Measurements from ENCODE around the gene PCDHA12. TPM values are rescaled to one million over a fixed set of nuclear protein-coding genes. Genes with fewer than 3 reads are reported as not detected.
"Not testable (repeated sequence)": the region's sequence is repeated elsewhere in the genome, so short reads cannot be mapped to it uniquely, and the experiment has no call there.

Gene PCDHA12
- total and polyA plus RNA-seq, 7 donors: 0.01 to 0.06 TPM; not detected in 5

DNA sequence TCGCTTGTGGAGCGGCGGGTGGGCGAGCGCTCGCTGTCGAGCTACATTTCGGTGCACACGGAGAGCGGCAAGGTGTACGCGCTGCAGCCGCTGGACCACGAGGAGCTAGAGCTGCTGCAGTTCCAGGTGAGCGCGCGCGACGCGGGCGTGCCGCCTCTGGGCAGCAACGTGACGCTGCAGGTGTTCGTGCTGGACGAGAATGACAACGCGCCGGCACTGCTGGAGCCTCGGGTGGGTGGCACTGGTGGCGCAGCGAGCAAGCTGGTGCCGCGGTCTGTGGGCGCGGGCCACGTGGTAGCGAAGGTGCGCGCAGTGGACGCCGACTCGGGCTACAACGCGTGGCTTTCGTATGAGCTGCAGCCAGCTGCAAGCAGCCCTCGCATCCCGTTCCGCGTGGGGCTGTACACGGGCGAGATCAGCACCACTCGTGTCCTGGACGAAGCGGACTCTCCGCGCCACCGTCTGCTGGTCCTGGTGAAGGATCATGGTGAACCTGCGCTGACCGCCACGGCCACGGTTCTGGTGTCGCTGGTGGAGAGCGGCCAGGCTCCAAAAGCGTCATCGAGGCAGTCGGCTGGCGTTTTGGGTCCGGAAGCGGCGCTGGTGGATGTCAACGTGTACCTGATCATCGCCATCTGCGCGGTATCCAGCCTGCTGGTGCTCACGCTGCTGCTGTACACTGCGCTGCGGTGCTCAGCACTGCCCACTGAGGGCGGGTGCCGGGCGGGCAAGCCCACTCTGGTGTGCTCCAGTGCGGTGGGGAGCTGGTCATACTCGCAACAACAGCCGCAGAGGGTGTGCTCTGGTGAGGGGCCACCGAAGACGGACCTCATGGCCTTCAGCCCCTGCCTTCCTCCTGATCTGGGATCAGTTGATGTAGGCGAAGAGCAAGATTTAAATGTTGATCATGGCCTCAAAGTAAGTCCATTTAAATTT lies 32.0 kb upstream of the PCDHA12 start:
- TF ChIP-seq, protein P1, sequence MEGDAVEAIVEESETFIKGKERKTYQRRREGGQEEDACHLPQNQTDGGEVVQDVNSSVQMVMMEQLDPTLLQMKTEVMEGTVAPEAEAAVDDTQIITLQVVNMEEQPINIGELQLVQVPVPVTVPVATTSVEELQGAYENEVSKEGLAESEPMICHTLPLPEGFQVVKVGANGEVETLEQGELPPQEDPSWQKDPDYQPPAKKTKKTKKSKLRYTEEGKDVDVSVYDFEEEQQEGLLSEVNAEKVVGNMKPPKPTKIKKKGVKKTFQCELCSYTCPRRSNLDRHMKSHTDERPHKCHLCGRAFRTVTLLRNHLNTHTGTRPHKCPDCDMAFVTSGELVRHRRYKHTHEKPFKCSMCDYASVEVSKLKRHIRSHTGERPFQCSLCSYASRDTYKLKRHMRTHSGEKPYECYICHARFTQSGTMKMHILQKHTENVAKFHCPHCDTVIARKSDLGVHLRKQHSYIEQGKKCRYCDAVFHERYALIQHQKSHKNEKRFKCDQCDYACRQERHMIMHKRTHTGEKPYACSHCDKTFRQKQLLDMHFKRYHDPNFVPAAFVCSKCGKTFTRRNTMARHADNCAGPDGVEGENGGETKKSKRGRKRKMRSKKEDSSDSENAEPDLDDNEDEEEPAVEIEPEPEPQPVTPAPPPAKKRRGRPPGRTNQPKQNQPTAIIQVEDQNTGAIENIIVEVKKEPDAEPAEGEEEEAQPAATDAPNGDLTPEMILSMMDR (IDR thresholded peaks at IDR 0.05): no peak
- intact Hi-C loops (cut with DNase I): no loop called here
- Histone ChIP-seq H3K27ac (no peak overlapping the region), H3K27me3 (ENCODE audit: insufficient read depth in 3 of 3, low read length in 2 of 3) (peaks cover 0 to 6% (median 0%) of the 10 kb centered on the region in 3 donors), H3K9me3 (peaks cover 4% of the 10 kb centered on the region), H3K4me3 (no peak overlapping the region), H3K36me3 (ENCODE audit: insufficient read depth in 1 of 2, low read depth in 1 of 2) (no peaks in the 10 kb centered on the region), H3K4me1 (no peaks in the 10 kb centered on the region)
- DNase-seq (no peak), ATAC-seq (no peak)
- WGBS, 3 donors: 41 to 46% methylated on average over 48 to 87 of the region's 87 CpGs; no CpG with 5 or more reads in 1 of the 3 donors

DNA sequence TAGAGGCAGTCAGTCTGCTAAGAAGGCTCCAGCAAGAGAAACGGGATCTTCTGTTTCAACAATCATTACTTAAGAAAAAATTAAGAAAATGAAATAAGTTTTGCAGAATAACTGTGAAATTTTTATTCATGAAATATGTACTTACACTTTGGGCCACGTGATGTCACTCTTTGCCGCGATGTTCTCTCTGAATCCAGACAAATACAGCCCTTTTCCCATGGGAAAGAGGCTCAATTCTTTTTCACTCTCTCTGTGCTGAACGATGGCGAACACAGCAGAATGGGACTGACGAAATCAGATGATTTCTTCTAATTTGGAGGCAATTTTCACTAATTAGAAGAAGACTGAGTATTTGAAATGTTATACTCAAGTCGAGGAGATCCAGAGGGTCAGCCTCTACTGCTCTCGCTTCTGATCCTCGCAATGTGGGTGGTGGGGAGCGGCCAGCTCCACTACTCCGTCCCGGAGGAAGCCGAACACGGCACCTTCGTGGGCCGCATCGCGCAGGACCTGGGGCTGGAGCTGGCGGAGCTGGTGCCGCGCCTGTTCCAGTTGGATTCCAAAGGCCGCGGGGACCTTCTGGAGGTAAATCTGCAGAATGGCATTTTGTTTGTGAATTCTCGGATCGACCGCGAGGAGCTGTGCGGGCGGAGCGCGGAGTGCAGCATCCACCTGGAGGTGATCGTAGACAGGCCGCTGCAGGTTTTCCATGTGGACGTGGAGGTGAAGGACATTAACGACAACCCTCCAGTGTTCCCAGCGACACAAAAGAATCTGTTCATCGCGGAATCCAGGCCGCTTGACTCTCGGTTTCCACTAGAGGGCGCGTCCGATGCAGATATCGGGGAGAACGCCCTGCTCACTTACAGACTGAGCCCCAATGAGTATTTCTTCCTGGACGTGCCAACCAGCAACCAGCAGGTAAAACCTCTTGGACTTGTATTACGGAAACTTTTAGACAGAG lies 26.7 kb upstream of the PCDHA12 start, which contains the start of gene PCDHA9:
PCDHA9 (plus strand) TSS at position 244 of the 964 bp plus-strand sequence; CDS start at position 358, 114 bp downstream.
- H3K27ac ChIP-seq; DNase-seq; H3K36me3 ChIP-seq (ENCODE audit: insufficient read depth in 1 of 2, low read depth in 1 of 2); intact Hi-C loops (cut with DNase I); H3K4me1 ChIP-seq; ATAC-seq; H3K9me3 ChIP-seq; H3K27me3 ChIP-seq (ENCODE audit: insufficient read depth in 3 of 3, low read length in 2 of 3); H3K4me3 ChIP-seq: not testable (repeated sequence)
- WGBS, 3 donors: 17 to 18% methylated on average over 32 to 46 of the region's 48 CpGs; no CpG with 5 or more reads in 1 of the 3 donors

DNA sequence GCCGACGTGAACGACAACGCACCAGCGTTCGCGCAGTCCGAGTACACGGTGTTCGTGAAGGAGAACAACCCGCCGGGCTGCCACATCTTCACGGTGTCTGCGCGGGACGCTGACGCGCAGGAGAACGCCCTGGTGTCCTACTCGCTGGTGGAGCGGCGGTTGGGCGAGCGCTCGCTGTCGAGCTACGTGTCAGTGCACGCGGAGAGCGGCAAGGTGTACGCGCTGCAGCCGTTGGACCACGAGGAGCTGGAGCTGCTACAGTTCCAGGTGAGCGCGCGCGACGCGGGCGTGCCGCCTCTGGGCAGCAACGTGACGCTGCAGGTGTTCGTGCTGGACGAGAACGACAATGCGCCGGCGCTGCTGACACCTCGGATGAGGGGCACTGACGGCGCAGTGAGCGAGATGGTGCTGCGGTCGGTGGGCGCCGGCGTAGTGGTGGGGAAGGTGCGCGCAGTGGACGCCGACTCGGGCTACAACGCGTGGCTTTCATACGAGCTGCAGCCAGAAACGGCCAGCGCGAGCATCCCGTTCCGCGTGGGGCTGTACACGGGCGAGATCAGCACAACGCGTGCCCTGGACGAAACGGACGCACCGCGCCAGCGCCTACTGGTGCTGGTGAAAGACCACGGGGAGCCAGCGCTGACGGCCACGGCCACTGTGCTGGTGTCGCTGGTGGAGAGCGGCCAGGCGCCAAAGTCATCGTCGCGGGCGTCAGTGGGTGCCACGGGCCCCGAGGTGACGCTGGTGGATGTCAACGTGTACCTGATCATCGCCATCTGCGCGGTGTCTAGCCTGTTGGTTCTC lies 25.1 kb upstream of the PCDHA12 start:
- H3K27ac ChIP-seq; intact Hi-C loops (cut with DNase I); H3K4me1 ChIP-seq; H3K4me3 ChIP-seq; DNase-seq; ATAC-seq; H3K9me3 ChIP-seq; H3K36me3 ChIP-seq (ENCODE audit: insufficient read depth in 1 of 2, low read depth in 1 of 2): not testable (repeated sequence)
- 39 to 49% methylated on average over 25 to 101 of the region's 101 CpGs; no CpG with 5 or more reads in 1 of the 3 donors for WGBS, 3 donors
- peaks cover 0 to 11% (median 3%) of the 10 kb centered on the region in 3 donors for H3K27me3 ChIP-seq (ENCODE audit: insufficient read depth in 3 of 3, low read length in 2 of 3)

GRCh38 chr5:140855772-140856674 lies 19.1 kb upstream of the PCDHA12 start, which contains the start of gene PCDHA10:
TSS of gene PCDHA10 (plus strand) at chr5:140855897. CDS start at chr5:140856049, 152 bp downstream.
- Histone ChIP-seq H3K4me1 (no peaks in the 10 kb centered on the region), H3K9me3 (peaks cover 2% of the 10 kb centered on the region), H3K27me3 (ENCODE audit: insufficient read depth in 3 of 3, low read length in 2 of 3) (peaks cover 0 to 14% (median 4%) of the 10 kb centered on the region in 3 donors), H3K4me3 (no peak within 1 kb of the TSS), H3K36me3 (ENCODE audit: insufficient read depth in 1 of 2, low read depth in 1 of 2) (no peaks in the 10 kb centered on the region), H3K27ac (no peak within 1 kb of the TSS)
- 18 to 19% methylated on average over 31 to 44 of the region's 44 CpGs; no CpG with 5 or more reads in 1 of the 3 donors for WGBS, 3 donors
- DNase-seq: no peak
- TF ChIP-seq, protein P1 (IDR thresholded peaks at IDR 0.05): no peak
- no peak for ATAC-seq
- intact Hi-C loops (cut with DNase I): no loop called here

All from psoas muscle (tissue), 8 donors.